Effector memory CD8-positive, alpha-beta T cell (primary cell): ENCODE measurements around the gene CD59.
"Not testable (repeated sequence)": the region's sequence is repeated elsewhere in the genome, so short reads cannot be mapped to it uniquely, and the experiment has no call there.

Experiments used
- ATAC-seq: fragments of 150-1000 bp; cut with Tn5 transposase; replicated peaks from 2 replicates; pipeline ENCODE4 v1.10.0; 2021; ENCODE audit warnings: mild to moderate bottlenecking, moderate library complexity
- DNase-seq, 3 experiments: peaks; one replicate each; pipeline ENCODE4 v3.0.0; 2021
- H3K27ac Mint-ChIP-seq, 2 donors: one replicate each; pipeline ENCODE4 v1.8.0; 2022; ENCODE audit warnings: mild to moderate bottlenecking in 2 of 2, mixed read lengths in 2 of 2, moderate library complexity in 2 of 2
- H3K27me3 Mint-ChIP-seq, 2 donors: one replicate each; pipeline ENCODE4 v1.8.0; 2022; ENCODE audit warnings: mixed read lengths in 2 of 2
- H3K36me3 Mint-ChIP-seq: one replicate; pipeline ENCODE4 v1.8.0; 2022; ENCODE audit warnings: mild to moderate bottlenecking, moderate library complexity, mixed read lengths; ENCODE audit not compliant: insufficient read depth
- H3K4me1 Mint-ChIP-seq, 2 donors: one replicate each; pipeline ENCODE4 v1.8.0; 2022; ENCODE audit warnings: low read depth in 2 of 2, mixed read lengths in 2 of 2
- H3K4me3 Mint-ChIP-seq, 2 donors: one replicate each; pipeline ENCODE4 v1.8.0; 2022; ENCODE audit warnings: mild to moderate bottlenecking in 2 of 2, mixed read lengths in 2 of 2, moderate library complexity in 2 of 2
- H3K9me3 Mint-ChIP-seq, 2 donors: one replicate each; pipeline ENCODE4 v1.8.0; 2022; ENCODE audit warnings: mixed read lengths in 2 of 2

Gene CD59

GRCh38 chr11:33734441-33735270, 1.6 kb downstream of the CD59 start:
- H3K27me3 Mint-ChIP-seq: no peaks in the 10 kb centered on the region
- DNase-seq (no peak), ATAC-seq (no peak)
- H3K4me3 Mint-ChIP-seq: peak overlapping the region; percentile 87 to 88
- H3K36me3 Mint-ChIP-seq: peaks cover 11% of the 10 kb centered on the region
- H3K9me3 Mint-ChIP-seq: no peaks in the 10 kb centered on the region
- H3K27ac Mint-ChIP-seq: peak overlapping the region; percentile 82 to 83
- peaks cover 16 to 22% of the 10 kb centered on the region in 2 donors for H3K4me1 Mint-ChIP-seq

GRCh38 chr11:33733980-33734379, 2.2 kb downstream of the CD59 start:
- H3K27ac Mint-ChIP-seq: no peak overlapping the region
- DNase-seq (no peak), ATAC-seq (no peak)

GRCh38 chr11:33731723-33732531, 4.3 kb downstream of the CD59 start:
- ATAC-seq (no peak), DNase-seq (no peak)
- Mint-ChIP-seq H3K4me3 (no peak overlapping the region), H3K9me3 (no peaks in the 10 kb centered on the region), H3K4me1 (peaks cover 16 to 22% of the 10 kb centered on the region in 2 donors), H3K36me3 (peaks cover 13% of the 10 kb centered on the region), H3K27me3 (no peaks in the 10 kb centered on the region), H3K27ac (no peak overlapping the region)

More at GRCh38 chr11:33733980-33734379, 2.2 kb downstream of the CD59 start:
- peaks cover 13% of the 10 kb centered on the region for H3K36me3 Mint-ChIP-seq
- H3K9me3 Mint-ChIP-seq: no peaks in the 10 kb centered on the region
- H3K4me3 Mint-ChIP-seq: no peak overlapping the region
- peaks cover 16 to 22% of the 10 kb centered on the region in 2 donors for H3K4me1 Mint-ChIP-seq
- no peaks in the 10 kb centered on the region for H3K27me3 Mint-ChIP-seq

DNA sequence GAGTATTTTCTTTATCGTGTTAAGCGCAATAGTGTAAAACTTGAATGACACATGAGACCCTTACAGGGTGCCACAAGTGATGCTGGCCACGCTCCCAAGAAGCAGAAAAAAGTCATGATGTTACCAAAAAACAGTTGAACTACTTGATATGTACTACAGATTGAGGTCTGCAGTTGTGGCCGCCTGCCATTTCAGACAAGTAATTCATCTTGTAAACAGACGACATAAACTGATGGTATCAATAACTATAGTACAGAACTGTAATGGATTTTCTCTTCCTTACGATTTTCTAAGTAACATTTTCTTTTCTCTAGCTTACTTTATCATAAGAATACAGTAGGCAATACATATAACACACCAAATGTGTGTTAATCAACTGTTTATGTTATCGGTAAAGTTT, 5.5 kb downstream of the CD59 start:
- no peak overlapping the region for H3K4me3 Mint-ChIP-seq
- no peak for ATAC-seq
- H3K36me3 Mint-ChIP-seq: peaks cover 7% of the 10 kb centered on the region
- H3K9me3 Mint-ChIP-seq: no peaks in the 10 kb centered on the region
- peaks cover 18 to 32% of the 10 kb centered on the region in 2 donors for H3K4me1 Mint-ChIP-seq
- no peak overlapping the region for H3K27ac Mint-ChIP-seq
- no peaks in the 10 kb centered on the region for H3K27me3 Mint-ChIP-seq
- DNase-seq: no peak

GRCh38 chr11:33729072-33729664, 7.1 kb downstream of the CD59 start:
- H3K4me1 Mint-ChIP-seq: peaks cover 13 to 29% of the 10 kb centered on the region in 2 donors
- not testable (repeated sequence) for DNase-seq, H3K27me3 Mint-ChIP-seq, H3K9me3 Mint-ChIP-seq, H3K4me3 Mint-ChIP-seq, ATAC-seq, H3K27ac Mint-ChIP-seq, H3K36me3 Mint-ChIP-seq

DNA sequence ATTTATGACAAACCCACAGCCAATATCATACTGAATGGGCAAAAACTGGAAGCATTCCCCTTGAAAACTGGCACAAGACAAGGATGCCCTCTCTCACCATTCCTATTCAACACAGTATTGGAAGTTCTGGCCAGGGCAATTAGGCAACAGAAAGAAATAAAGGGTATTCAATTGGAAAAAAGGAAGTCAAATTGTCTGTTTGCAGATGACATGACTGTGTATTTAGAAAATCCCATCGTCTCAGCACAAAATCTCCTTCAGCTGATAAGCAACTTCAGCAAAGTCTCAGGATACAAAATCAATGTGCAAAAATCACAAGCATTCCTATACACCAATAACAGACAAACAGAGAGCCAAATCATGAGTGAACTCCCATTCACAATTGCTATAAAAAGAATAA, 8.7 kb downstream of the CD59 start:
- not testable (repeated sequence) for H3K9me3 Mint-ChIP-seq, H3K36me3 Mint-ChIP-seq, H3K27me3 Mint-ChIP-seq, H3K27ac Mint-ChIP-seq, DNase-seq, H3K4me3 Mint-ChIP-seq, ATAC-seq
- H3K4me1 Mint-ChIP-seq: peaks cover 23 to 33% of the 10 kb centered on the region in 2 donors

- H3K4me1 Mint-ChIP-seq: peaks cover 23 to 26% of the 10 kb centered on the region in 2 donors
Measured at GRCh38 chr11:33725496-33725895, 10.7 kb downstream of the CD59 start.

DNA sequence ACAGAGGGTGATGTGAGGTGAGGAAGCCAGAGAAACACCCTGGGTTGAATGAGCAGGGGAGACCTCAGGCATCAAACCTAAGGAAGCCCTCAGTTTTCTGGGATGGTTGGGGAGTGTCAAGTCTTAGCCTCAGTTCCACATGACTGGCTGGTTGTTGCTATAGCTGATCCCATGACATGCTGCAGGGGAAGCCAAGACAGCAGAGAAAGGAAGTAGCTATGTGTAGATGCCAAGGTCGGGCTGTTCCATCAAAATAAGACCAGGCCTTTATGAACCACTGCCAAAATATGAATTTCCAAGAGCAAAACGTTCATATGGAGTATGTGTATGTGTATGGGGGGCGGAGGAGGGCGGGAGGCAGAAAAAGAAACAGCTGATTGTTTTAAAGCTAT, 11.6 kb downstream of the CD59 start:
- Mint-ChIP-seq H3K4me1 (peaks cover 23 to 26% of the 10 kb centered on the region in 2 donors), H3K9me3 (no peaks in the 10 kb centered on the region), H3K27ac (peak overlapping the region in 1 of 2 donors; percentile 38), H3K36me3 (peaks cover 5% of the 10 kb centered on the region), H3K4me3 (no peak overlapping the region), H3K27me3 (no peaks in the 10 kb centered on the region)
- ATAC-seq (no peak), DNase-seq (no peak)

More at GRCh38 chr11:33725496-33725895, 10.7 kb downstream of the CD59 start:
- Mint-ChIP-seq H3K27ac (no peak overlapping the region), H3K4me3 (no peak overlapping the region), H3K27me3 (no peaks in the 10 kb centered on the region), H3K36me3 (peaks cover 4% of the 10 kb centered on the region), H3K9me3 (no peaks in the 10 kb centered on the region)
- DNase-seq (no peak), ATAC-seq (no peak)

GRCh38 chr11:33723238-33723881, 12.9 kb downstream of the CD59 start:
- Mint-ChIP-seq H3K9me3 (no peaks in the 10 kb centered on the region), H3K4me3 (no peak overlapping the region), H3K36me3 (peaks cover 3% of the 10 kb centered on the region), H3K27me3 (no peaks in the 10 kb centered on the region), H3K27ac (peak overlapping the region in 1 of 2 donors; percentile 32), H3K4me1 (peaks cover 23 to 26% of the 10 kb centered on the region in 2 donors)
- ATAC-seq (no peak), DNase-seq (no peak)

- DNase-seq (no peak), ATAC-seq (no peak)
- Mint-ChIP-seq H3K4me3 (no peak overlapping the region), H3K27ac (peak overlapping the region; percentile 16 to 32), H3K36me3 (peaks cover 3% of the 10 kb centered on the region), H3K4me1 (peaks cover 23 to 26% of the 10 kb centered on the region in 2 donors), H3K27me3 (no peaks in the 10 kb centered on the region), H3K9me3 (no peaks in the 10 kb centered on the region)
Measured at GRCh38 chr11:33722590-33723234, 13.5 kb downstream of the CD59 start.

DNA sequence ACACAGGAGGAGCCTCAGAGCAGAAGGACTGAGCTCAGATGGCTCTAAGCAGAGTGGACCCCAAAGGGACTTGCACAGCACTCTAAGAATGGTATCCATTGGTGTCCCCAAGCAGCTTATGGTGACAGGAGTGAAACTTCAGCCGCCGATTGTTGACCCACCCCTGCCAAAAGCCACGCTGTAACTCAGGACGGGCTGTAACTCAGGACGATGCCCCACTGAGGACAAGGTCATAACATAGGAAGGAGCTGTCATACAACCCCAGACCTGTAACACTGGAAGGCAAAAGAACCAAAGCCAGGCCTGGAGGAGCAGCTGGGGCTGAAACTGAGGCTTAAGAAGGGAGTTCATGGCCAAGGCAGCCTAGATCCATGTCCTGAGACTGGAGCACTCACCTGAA, 14.2 kb downstream of the CD59 start:
- DNase-seq (no peak), ATAC-seq (no peak)
- Mint-ChIP-seq H3K27ac (peak overlapping the region in 1 of 2 donors; percentile 16), H3K4me3 (no peak overlapping the region), H3K4me1 (peaks cover 23 to 26% of the 10 kb centered on the region in 2 donors), H3K9me3 (no peaks in the 10 kb centered on the region), H3K27me3 (no peaks in the 10 kb centered on the region), H3K36me3 (peaks cover 3% of the 10 kb centered on the region)

DNA sequence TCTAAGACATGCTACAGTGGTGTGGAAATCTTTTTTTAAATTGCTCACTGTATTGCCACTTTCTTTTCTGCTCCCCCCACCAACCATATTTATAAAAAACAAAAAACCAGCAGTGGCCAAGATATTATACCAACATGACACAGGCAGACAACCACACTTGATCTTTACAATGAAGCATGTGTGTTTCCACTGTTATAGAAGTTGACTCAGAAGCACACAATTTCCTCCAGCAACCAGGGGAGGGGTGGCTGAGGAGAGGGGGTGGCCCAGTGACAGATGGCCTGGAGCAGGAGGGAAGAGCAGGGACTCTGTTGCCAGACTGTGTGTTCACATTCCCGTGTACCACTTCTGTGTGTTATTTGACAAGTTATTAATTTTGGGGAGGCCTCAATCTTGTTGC, 14.8 kb downstream of the CD59 start:
- peaks cover 3% of the 10 kb centered on the region for H3K36me3 Mint-ChIP-seq
- no peaks in the 10 kb centered on the region for H3K27me3 Mint-ChIP-seq
- peaks cover 23 to 24% of the 10 kb centered on the region in 2 donors for H3K4me1 Mint-ChIP-seq
- H3K9me3 Mint-ChIP-seq: no peaks in the 10 kb centered on the region
- ATAC-seq (no peak), DNase-seq (no peak)
- peak overlapping the region in 1 of 2 donors; percentile 2 for H3K27ac Mint-ChIP-seq
- H3K4me3 Mint-ChIP-seq: no peak overlapping the region

GRCh38 chr11:33719587-33719986, 16.6 kb downstream of the CD59 start:
- Mint-ChIP-seq H3K36me3 (peaks cover 3% of the 10 kb centered on the region), H3K4me3 (no peak overlapping the region), H3K4me1 (peaks cover 11 to 19% of the 10 kb centered on the region in 2 donors), H3K9me3 (no peaks in the 10 kb centered on the region), H3K27me3 (no peaks in the 10 kb centered on the region), H3K27ac (no peak overlapping the region)
- ATAC-seq (no peak), DNase-seq (no peak)
